Pancreas (tissue), 10 donors: ENCODE data around the gene PVRIG. TPM values are rescaled to one million over a fixed set of nuclear protein-coding genes. Genes with fewer than 3 reads are reported as not detected.
"Not testable (repeated sequence)": the region's sequence is repeated elsewhere in the genome, so short reads cannot be mapped to it uniquely, and the experiment has no call there.

Experiments used
- ATAC-seq, 4 donors: fragments of 200-7000 bp; cut with Tn5 transposase; one replicate each; pipeline versions ENCODE4 v1.8.0 to v1.9.1; 2020; ENCODE audit warnings: mild to moderate bottlenecking in 4 of 4, moderate library complexity in 4 of 4
- DNase-seq, 6 donors: peaks; one replicate each; pipeline ENCODE4 v3.0.0-alpha.2; 2020
- FAIRE-seq: peaks from 2 replicates; lab custom pipeline; 2012; peaks lifted over from hg19 to GRCh38; lab: Jason Lieb, UNC
- H3K27ac ChIP-seq, 4 donors: fragments of 200-600 bp; sonication (generic); 1 replicate in 3 of 4; 2 replicates in 1 of 4; pipeline versions ENCODE4 v1.5.0 to v1.8.0; 2020
- H3K27me3 ChIP-seq, 4 donors: fragments of 200-600 bp; one replicate each; pipeline ENCODE4 v1.8.0; 2021
- H3K36me3 ChIP-seq, 3 donors: fragments of 200-600 bp; sonication (generic) in 1 of 3; one replicate each; pipeline versions ENCODE4 v1.5.0 to v1.8.0; 2020 to 2021
- H3K4me1 ChIP-seq, 3 donors: fragments of 200-600 bp; one replicate each; pipeline ENCODE4 v1.8.0; 2021
- H3K4me3 ChIP-seq, 4 donors: fragments of 200-600 bp; sonication (generic) in 2 of 4; one replicate each; pipeline versions ENCODE4 v1.5.0 to v1.8.0; 2020 to 2021
- H3K9me3 ChIP-seq, 4 donors: fragments of 200-600 bp; one replicate each; pipeline ENCODE4 v1.8.0; 2021
- CTCF ChIP-seq, 4 donors: fragments of 200-600 bp; sonication (generic) in 3 of 4; IDR thresholded peaks; one replicate each; pipeline versions ENCODE4 v1.5.0 to v1.8.0; 2021; ENCODE audit warnings: antibody characterized with exemption in 4 of 4
- WGBS, 2 donors: extraction: QIAGEN DNeasy Blood & Tissue Kit; methylation state at CpG; one replicate each; pipeline ENCODE4 v1.1.7; 2013; 5-methylcytosine and 5-hydroxymethylcytosine counted together
- intact Hi-C, 3 donors: fragments of 100-400 bp; cut with DNase I; formaldehyde crosslinking; loops; one replicate each; pipeline versions ENCODE4 v1.11.1 to v1.14.2; 2022
- polyA plus RNA-seq, 2 donors: library from polyadenylated mRNA; stranded (reverse); fragments of 200-250 nt; gene quantifications; one replicate each; pipeline ENCODE4 v1.2.3, GENCODE V29; 2013
- total RNA-seq, 6 donors: library from RNA; stranded (reverse); fragmentation: NEBNext Ultra II Directional in 4 of 6; extraction: Animal tissue kit (Norgen Biotek cat#: 25700) in 4 of 6; gene quantifications; one replicate each; pipeline versions ENCODE4 v1.2.1 to v1.2.4, GENCODE V29; 2021 to 2023
- donor health status: healthy with polysubstance abuse.
- donor health status: DM: no; HTN: no; CAD: no; lungs with moderate emphysema.
- donor health status: DM: no; HTN: no; CAD: no.
- donor health status: control.
- donor health status: control.
- donor health status: Bipolar disorder and iron deficiency.
- donor health status: DM: yes; HTN: yes; CAD: no.
- donor health status: DM: no; HTN: no; CAD: no.
- donor health status: DM: no; HTN: no; CAD: no.
- donor health status: DM: yes; HTN: yes; CAD: no.

PVRIG gene
- total and polyA plus RNA-seq, 8 donors: 0.09 to 0.34 (median 0.22) TPM; not detected in 5

DNA sequence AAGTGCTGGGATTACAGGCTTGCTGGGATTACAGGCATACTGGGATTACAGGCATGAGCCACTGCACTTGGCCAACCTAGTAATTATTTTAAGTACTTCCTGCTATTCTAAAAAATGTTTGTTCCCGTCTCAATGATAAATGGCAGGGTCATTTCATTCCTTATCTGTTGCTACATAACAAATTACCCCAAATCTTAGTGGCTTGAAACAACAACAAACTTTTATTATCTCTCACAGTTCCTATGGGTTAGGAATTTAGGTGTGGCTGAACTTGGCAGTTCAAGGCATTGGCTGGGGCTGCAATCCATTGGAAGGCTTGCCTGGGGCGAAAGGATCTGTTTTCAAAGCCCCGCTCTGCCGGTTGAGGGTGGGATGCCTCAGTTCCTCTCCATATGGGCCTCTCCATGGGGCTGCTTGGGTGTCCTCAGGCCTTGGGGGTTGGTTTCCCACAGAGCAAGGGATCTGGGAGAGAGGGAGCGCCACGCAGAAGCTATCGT, 45.0 kb downstream of the PVRIG start:
- peak overlapping the region; percentile 42 to 67 (median 46) for H3K27ac ChIP-seq
- H3K9me3 ChIP-seq, H3K27me3 ChIP-seq, H3K36me3 ChIP-seq, H3K4me3 ChIP-seq, intact Hi-C loops, H3K4me1 ChIP-seq, FAIRE-seq: not testable (repeated sequence)
- DNase-seq (peak in 1 of 6 donors; percentile 22), ATAC-seq (peak; percentile 49 to 76 (median 62))
- 70 to 74% methylated on average over 7 of the region's 7 CpGs for WGBS, 2 donors

DNA sequence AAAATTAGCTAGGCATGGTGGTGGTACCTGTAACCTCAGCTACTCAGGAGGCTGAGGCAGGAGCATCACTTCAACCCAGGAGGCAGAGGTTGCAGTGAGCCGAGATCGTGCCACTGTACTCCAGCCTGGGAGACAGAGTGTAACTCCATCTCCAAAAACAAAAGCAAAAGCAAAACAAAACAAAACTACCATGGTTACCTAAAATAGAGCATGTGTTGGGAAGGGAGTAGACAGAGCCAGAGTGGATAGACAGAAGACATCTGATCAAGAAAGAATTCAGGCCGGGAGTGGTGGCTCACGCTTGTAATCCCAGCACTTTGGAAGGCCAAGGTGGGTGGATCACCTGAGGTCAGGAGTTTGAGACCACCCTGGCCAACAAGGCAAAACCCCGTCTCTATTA, 46.1 kb downstream of the PVRIG start:
- H3K36me3 ChIP-seq, H3K4me1 ChIP-seq, H3K4me3 ChIP-seq, H3K9me3 ChIP-seq, H3K27me3 ChIP-seq, DNase-seq, ATAC-seq, intact Hi-C loops, FAIRE-seq: not testable (repeated sequence)
- WGBS, 2 donors: 85 to 88% methylated on average over 5 of the region's 5 CpGs
- peak overlapping the region in 2 of 4 donors; percentile 33 to 67 for H3K27ac ChIP-seq

DNA sequence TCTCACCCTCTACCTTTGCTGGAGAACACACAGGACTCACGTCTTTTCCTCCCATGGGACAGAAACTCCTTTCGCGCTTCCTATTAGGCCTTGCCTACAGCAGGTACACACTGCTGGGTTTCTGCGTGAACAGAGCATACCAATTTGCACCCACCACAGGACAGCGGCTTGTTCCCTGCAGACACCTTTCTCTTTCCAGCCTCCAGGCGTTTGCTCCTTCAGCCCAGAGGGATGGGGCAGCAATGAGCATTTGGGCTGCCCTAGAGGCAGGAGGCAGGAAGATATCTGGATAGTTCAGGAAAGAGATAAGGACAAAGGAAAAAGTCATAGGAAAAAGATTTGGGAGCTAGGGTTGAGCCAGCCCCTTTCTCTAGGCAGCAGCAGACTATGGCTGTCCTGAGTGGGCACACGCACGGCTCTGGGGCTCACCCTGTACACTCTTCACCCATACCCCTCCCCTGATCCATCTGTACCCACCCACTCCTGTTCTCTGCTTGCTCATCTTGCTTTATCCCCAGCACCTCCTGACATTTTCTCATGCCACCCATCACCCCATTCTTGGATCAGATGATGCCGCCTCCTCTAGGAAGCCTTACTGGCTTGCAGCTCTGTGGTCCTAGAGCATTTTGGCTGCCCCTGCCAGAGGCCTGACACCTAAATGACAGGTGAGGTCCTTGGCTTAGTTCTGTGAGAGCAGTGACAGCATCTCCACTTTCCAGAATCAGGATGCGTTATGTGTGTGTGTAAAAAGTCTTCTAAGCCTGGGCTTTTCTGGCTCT, 47.0 kb downstream of the PVRIG start:
- WGBS, 2 donors: 82 to 91% methylated on average over 10 of the region's 10 CpGs

GRCh38 chr7:100267648-100268047, 47.9 kb downstream of the PVRIG start:
- WGBS, 2 donors: 89 to 90% methylated on average over 6 of the region's 6 CpGs
- Histone ChIP-seq H3K9me3 (no peaks in the 10 kb centered on the region), H3K27me3 (no peaks in the 10 kb centered on the region), H3K4me3 (no peak overlapping the region), H3K4me1 (no peaks in the 10 kb centered on the region), H3K27ac (peak overlapping the region in 1 of 4 donors; percentile 84), H3K36me3 (no peaks in the 10 kb centered on the region)
- TF ChIP-seq CTCF (IDR thresholded peaks at IDR 0.05): no peak
- DNase-seq (no peak), FAIRE-seq (no peak), ATAC-seq (no peak)
- intact Hi-C loops: no loop called here

More for the DNA sequence above, 47.0 kb downstream of the PVRIG start:
- H3K4me1 ChIP-seq: no peaks in the 10 kb centered on the region
- no peaks in the 10 kb centered on the region for H3K27me3 ChIP-seq
- no peak for DNase-seq
- intact Hi-C loops: no loop called here
- no peak for TF ChIP-seq CTCF (IDR thresholded peaks at IDR 0.05)
- ATAC-seq: no peak
- no peak overlapping the region for H3K27ac ChIP-seq
- H3K9me3 ChIP-seq: no peaks in the 10 kb centered on the region
- FAIRE-seq: no peak
- H3K36me3 ChIP-seq: no peaks in the 10 kb centered on the region
- H3K4me3 ChIP-seq: no peak overlapping the region

GRCh38 chr7:100268882-100269281, 49.1 kb downstream of the PVRIG start:
- ATAC-seq, FAIRE-seq, H3K27me3 ChIP-seq, H3K9me3 ChIP-seq, DNase-seq, H3K36me3 ChIP-seq, intact Hi-C loops, H3K4me1 ChIP-seq, H3K4me3 ChIP-seq: not testable (repeated sequence)
- H3K27ac ChIP-seq: peak overlapping the region in 3 of 4 donors; percentile 46 to 84 (median 70)
- 82 to 87% methylated on average over 10 to 11 of the region's 11 CpGs for WGBS, 2 donors

GRCh38 chr7:100269306-100270045, 49.7 kb downstream of the PVRIG start:
- H3K27me3 ChIP-seq, intact Hi-C loops, H3K36me3 ChIP-seq, FAIRE-seq, H3K9me3 ChIP-seq, H3K4me1 ChIP-seq: not testable (repeated sequence)
- peak overlapping the region in 2 of 4 donors; percentile 13 to 64 for H3K4me3 ChIP-seq
- H3K27ac ChIP-seq: peak overlapping the region; percentile 31 to 84 (median 58)
- peak in 5 of 6 donors; percentile 32 to 66 (median 56) for DNase-seq
- WGBS, 2 donors: 43 to 44% methylated on average over 14 of the region's 14 CpGs
- ATAC-seq: peak; percentile 29 to 66 (median 46)

- 7 to 15% methylated on average over 14 to 16 of the region's 23 CpGs for WGBS, 2 donors
- FAIRE-seq, intact Hi-C loops, H3K9me3 ChIP-seq, H3K27me3 ChIP-seq, H3K36me3 ChIP-seq, H3K4me1 ChIP-seq: not testable (repeated sequence)
- peak; percentile 42 to 63 (median 50) for ATAC-seq
- Histone ChIP-seq H3K27ac (peak overlapping the region; percentile 31 to 84 (median 58)), H3K4me3 (peak overlapping the region; percentile 7 to 64 (median 47))
- peak in 5 of 6 donors; percentile 18 to 57 (median 45) for DNase-seq
Observed at GRCh38 chr7:100270046-100270918, 50.5 kb downstream of the PVRIG start.
